ENCODE results near the gene FXYD1.

- no peak for TF ChIP-seq ISL1 (CRISPR knock-in tag; IDR thresholded peaks at IDR 0.05)
- no peak for TF ChIP-seq SNAI2 (CRISPR knock-in tag; IDR thresholded peaks at IDR 0.05)
- TF ChIP-seq, protein P1, sequence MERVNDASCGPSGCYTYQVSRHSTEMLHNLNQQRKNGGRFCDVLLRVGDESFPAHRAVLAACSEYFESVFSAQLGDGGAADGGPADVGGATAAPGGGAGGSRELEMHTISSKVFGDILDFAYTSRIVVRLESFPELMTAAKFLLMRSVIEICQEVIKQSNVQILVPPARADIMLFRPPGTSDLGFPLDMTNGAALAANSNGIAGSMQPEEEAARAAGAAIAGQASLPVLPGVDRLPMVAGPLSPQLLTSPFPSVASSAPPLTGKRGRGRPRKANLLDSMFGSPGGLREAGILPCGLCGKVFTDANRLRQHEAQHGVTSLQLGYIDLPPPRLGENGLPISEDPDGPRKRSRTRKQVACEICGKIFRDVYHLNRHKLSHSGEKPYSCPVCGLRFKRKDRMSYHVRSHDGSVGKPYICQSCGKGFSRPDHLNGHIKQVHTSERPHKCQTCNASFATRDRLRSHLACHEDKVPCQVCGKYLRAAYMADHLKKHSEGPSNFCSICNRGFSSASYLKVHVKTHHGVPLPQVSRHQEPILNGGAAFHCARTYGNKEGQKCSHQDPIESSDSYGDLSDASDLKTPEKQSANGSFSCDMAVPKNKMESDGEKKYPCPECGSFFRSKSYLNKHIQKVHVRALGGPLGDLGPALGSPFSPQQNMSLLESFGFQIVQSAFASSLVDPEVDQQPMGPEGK (CRISPR knock-in tag; IDR thresholded peaks at IDR 0.05; ENCODE audit: borderline replicate concordance): no peak
- TF ChIP-seq, protein P2, sequence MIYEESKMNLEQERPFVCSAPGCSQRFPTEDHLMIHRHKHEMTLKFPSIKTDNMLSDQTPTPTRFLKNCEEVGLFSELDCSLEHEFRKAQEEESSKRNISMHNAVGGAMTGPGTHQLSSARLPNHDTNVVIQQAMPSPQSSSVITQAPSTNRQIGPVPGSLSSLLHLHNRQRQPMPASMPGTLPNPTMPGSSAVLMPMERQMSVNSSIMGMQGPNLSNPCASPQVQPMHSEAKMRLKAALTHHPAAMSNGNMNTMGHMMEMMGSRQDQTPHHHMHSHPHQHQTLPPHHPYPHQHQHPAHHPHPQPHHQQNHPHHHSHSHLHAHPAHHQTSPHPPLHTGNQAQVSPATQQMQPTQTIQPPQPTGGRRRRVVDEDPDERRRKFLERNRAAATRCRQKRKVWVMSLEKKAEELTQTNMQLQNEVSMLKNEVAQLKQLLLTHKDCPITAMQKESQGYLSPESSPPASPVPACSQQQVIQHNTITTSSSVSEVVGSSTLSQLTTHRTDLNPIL (CRISPR knock-in tag; IDR thresholded peaks at IDR 0.05; ENCODE audit: low read depth): no peak
- no peak for TF ChIP-seq TOX (CRISPR knock-in tag; IDR thresholded peaks at IDR 0.05; ENCODE audit: borderline replicate concordance)
- no peak for TF ChIP-seq ARNTL (CRISPR knock-in tag; IDR thresholded peaks at IDR 0.05; ENCODE audit: borderline replicate concordance, low read depth)
- TF ChIP-seq ZC3H10 (CRISPR knock-in tag; IDR thresholded peaks at IDR 0.05): no peak
- no peak for TF ChIP-seq RARB (CRISPR knock-in tag; IDR thresholded peaks at IDR 0.05)
These were observed 22.2 kb downstream of the FXYD1 start for GRCh38 chr19:35160629-35161433.

All from SK-N-SH treated with all-trans-retinoic acid at 6 μM for 48 hours (cell line).